ENCODE results near the gene SYT3.

Gene SYT3

DNA sequence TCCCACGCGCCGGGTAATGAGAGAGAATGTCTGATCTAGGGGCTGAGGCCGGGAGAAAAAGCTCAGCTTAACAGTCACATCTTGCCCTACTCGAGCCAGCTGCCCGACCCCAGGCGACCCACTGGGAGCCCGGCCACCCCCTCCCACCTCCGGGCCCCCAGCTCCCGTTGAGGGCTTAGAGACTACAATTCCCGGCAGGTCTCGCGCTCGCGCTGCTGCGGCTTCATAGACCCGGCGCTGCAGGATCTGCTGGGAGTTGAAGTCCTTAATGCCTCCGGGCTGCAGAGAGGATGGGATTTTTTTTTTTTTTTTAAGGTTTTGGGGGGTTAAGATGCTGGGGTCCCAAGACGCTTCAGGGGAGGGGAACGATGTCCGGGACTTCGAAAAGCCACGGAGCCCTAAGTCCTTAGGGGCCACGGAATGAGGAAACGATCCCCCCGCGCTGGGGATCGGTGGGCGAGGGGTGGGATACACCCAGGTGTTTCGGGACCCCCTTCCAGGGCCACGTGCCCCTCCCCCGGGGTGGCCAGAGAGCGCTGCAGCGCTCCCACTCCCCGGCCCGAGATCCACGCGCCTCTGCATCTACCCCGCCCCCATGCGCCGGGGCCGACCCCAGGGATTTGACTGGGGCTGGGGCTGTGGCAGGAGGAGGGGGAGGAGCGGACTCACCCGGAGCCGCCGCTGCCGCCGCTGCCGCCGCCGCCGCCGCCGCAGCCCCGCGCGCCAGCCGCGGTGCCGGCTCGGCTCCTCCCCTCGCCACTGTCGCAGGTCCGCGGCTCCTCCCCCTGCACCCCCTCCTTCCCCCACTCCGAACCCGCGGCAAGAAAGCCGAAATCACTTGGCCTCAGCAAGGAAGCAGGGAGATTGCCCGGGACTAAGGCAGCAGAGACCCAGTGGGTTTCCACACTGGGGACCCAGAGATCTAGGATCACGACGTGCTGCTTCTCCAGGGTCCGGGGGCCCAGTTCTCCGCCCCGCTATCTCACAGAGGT is at the start of gene SYT3:
TSS of gene SYT3 (minus strand) at position 761 of the 992 bp plus-strand sequence. CDS start 2,470 bp downstream, outside the sequence.
- TF ChIP-seq, protein P1, sequence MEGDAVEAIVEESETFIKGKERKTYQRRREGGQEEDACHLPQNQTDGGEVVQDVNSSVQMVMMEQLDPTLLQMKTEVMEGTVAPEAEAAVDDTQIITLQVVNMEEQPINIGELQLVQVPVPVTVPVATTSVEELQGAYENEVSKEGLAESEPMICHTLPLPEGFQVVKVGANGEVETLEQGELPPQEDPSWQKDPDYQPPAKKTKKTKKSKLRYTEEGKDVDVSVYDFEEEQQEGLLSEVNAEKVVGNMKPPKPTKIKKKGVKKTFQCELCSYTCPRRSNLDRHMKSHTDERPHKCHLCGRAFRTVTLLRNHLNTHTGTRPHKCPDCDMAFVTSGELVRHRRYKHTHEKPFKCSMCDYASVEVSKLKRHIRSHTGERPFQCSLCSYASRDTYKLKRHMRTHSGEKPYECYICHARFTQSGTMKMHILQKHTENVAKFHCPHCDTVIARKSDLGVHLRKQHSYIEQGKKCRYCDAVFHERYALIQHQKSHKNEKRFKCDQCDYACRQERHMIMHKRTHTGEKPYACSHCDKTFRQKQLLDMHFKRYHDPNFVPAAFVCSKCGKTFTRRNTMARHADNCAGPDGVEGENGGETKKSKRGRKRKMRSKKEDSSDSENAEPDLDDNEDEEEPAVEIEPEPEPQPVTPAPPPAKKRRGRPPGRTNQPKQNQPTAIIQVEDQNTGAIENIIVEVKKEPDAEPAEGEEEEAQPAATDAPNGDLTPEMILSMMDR (IDR thresholded peaks at IDR 0.05; ENCODE audit: unreplicated experiment in 3 of 3), result no peak
- H3K4me3 Mint-ChIP-seq, result peak within 1 kb of the TSS; percentile 89 to 94 (median 94)

GRCh38 chr19:50688766-50689165 is 49.1 kb upstream of the SYT3 start:
- Mint-ChIP-seq H3K36me3 (ENCODE audit: low read depth) (peaks cover 21% of the 10 kb centered on the region), H3K4me3 (no peak overlapping the region), H3K9me3 (no peaks in the 10 kb centered on the region), H3K4me1 (no peaks in the 10 kb centered on the region), H3K27me3 (ENCODE audit: low read depth) (peaks cover 99% of the 10 kb centered on the region), H3K27ac (no peak overlapping the region)
- TF ChIP-seq, protein P1 (IDR thresholded peaks at IDR 0.05; ENCODE audit: unreplicated experiment in 3 of 3), result no peak

More for the DNA sequence above, at the start of gene SYT3:
- Mint-ChIP-seq H3K27ac (no peak within 1 kb of the TSS), H3K27me3 (ENCODE audit: low read depth) (peaks cover 49% of the 10 kb centered on the region), H3K4me1 (no peaks in the 10 kb centered on the region), H3K9me3 (peaks cover 7% of the 10 kb centered on the region), H3K36me3 (ENCODE audit: low read depth) (no peaks in the 10 kb centered on the region)

GRCh38 chr19:50686310-50687032 is 46.8 kb upstream of the SYT3 start:
- Mint-ChIP-seq H3K27me3 (ENCODE audit: low read depth) (peaks cover 87% of the 10 kb centered on the region), H3K4me1 (no peaks in the 10 kb centered on the region)

GRCh38 chr19:50679177-50680125 is 39.8 kb upstream of the SYT3 start:
- Mint-ChIP-seq H3K27me3 (ENCODE audit: low read depth) (peaks cover 63% of the 10 kb centered on the region), H3K4me1 (no peaks in the 10 kb centered on the region), H3K4me3 (no peak overlapping the region), H3K9me3 (no peaks in the 10 kb centered on the region), H3K36me3 (ENCODE audit: low read depth) (peaks cover 21% of the 10 kb centered on the region), H3K27ac (no peak overlapping the region)
- TF ChIP-seq, protein P1 (IDR thresholded peaks at IDR 0.05; ENCODE audit: unreplicated experiment in 3 of 3), result no peak

More at GRCh38 chr19:50686310-50687032, 46.8 kb upstream of the SYT3 start:
- TF ChIP-seq, protein P1 (IDR thresholded peaks at IDR 0.05; ENCODE audit: unreplicated experiment in 3 of 3), result no peak
- Mint-ChIP-seq H3K36me3 (ENCODE audit: low read depth) (peaks cover 22% of the 10 kb centered on the region), H3K9me3 (no peaks in the 10 kb centered on the region), H3K27ac (no peak overlapping the region), H3K4me3 (no peak overlapping the region)

DNA sequence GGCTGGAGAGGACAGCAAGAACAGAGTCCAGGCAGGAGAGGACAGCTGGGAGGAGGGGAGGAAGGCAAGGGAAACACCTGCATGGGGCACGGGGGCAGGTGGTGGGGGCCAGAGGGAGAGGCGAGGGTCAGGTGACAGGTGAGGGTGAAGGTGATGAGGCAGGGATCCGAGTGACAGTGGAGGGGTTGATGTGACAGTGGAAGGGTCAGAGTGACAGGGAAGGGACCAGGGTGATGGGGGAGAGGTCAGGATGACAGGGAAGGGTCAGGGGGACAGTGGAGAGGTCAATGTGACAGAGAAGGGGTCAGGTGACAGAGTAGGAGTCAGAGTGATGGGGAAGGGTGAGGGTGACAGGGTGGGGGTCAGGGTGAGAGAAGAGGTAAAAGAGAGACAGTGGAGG is 38.6 kb upstream of the SYT3 start:
- Mint-ChIP-seq H3K27ac (no peak overlapping the region), H3K4me3 (no peak overlapping the region), H3K36me3 (ENCODE audit: low read depth) (peaks cover 16% of the 10 kb centered on the region), H3K9me3 (no peaks in the 10 kb centered on the region), H3K4me1 (no peaks in the 10 kb centered on the region), H3K27me3 (ENCODE audit: low read depth) (peaks cover 63% of the 10 kb centered on the region)
- TF ChIP-seq, protein P1 (IDR thresholded peaks at IDR 0.05; ENCODE audit: unreplicated experiment in 3 of 3), result no peak
